NK-92 (cell line): ENCODE results near the gene HPSE2.

Source experiments
- DNase-seq: peaks from one replicate; lab custom pipeline; 2025; ENCODE audit not compliant: unreplicated experiment; lab: John Stamatoyannopoulos, UW

The HPSE2 gene

DNA sequence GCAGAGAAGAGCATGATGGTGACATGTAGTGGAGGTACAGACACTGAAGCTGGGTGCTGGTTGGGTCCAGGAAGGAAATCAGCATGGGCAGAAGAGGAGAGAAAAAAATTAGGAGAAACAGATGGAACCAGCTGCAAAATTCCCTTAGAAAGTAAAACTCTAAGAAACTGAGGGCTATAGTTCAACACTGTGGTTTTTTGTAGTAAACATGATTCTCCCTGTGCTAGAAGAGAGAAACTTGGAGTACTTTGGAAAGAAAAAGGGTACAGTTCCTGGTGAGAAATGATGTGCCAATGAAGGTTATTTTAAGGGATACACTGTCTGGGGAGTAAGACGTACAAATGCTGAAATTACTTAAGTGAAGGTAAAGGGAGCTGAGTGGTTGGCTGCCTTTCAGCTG is 607.4 kb downstream of the HPSE2 start:
- DNase-seq = no peak

DNA sequence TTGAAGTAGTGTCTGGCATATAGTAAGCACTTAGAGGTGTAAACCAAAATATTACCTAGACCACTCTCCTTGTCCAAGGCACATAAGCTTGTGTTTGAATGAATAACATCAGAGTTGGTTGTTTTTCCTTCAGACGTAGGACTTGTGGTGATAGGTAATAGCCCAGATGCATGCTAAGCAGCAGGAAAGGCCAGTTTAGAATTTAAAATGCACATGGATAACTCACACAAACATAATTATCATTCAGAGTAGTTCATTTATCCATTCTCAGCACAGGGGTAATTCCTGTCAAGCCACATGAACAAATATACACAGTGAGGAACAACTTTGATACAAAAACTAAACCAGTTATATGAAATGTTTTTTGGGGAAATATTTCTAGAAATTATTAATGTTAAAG is 607.9 kb downstream of the HPSE2 start:
- no peak for DNase-seq

DNA sequence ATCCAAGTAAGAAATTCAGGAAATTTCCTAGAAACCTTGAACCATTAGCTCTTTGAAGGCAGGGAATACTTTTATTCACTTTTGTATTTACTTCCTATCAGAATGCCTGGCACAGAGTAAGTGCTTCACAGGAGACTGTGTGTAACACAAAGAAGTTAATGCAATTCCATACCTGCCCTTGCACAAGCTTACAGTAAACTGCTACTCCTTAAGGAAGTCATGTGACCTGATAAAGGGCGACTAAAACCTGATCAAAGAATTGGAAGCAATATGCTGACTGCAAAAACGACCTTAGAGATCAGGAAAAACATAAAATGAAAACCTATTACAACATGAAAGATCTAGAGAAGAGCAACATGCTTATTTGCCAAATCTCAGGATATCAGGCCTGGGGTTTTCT is 610.7 kb downstream of the HPSE2 start:
- no peak for DNase-seq

DNA sequence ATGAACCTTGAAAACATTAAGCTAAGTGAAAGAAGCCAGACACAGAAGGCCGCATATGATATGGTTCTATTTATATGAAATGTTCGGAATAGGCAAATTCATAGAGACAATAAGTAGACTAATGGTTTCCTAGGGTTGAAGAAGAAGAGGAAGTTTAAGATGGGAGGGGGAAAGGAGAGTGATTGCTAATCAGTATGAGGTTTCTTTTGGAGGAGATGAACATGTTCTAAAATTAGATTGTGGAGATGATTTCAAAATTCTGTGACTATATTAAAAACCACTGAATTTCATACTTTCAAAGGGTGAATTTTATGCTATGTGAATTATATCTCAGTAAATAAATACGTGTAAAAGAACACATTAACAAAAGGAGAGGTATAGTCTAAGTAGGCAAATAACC is 612.5 kb downstream of the HPSE2 start:
- no peak for DNase-seq

DNA sequence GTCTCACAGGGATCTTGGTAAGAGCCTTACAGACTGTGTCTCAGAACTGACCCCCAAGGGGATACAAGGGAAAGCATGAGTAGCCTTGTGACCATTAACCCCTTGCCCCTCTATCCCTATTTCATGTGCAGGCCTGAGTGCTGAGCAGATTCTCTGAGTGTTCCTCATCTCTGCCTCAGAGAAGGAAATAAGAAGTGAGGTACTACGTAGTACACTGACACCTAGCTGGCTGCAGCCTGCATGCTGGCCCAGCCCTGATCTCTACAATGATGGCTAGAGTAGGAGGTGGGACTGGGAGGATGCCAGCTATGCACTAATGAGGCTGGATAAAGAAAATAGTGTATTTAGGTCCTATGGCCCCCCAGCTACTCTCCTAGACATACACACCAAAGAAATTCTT is 614.0 kb downstream of the HPSE2 start:
- DNase-seq = no peak

DNA sequence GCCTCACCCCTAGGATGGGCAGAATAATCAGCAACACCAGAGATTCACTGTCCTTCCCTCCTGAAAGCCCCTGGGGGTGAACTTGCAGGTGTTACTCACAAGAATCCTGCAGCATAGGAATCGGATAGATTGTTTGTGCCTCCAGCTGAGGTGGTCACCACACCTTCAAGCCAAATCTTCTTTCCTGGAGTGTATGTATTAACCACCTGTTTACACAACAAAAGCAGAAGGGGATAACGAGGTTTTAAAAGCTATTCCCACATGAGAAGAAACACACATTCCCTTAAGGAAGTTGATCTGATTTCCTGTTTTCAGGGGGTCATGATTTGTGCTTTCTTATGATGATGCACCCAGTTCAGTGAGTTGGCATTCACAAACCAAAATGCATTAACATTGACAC is 615.1 kb downstream of the HPSE2 start:
- no peak for DNase-seq

DNA sequence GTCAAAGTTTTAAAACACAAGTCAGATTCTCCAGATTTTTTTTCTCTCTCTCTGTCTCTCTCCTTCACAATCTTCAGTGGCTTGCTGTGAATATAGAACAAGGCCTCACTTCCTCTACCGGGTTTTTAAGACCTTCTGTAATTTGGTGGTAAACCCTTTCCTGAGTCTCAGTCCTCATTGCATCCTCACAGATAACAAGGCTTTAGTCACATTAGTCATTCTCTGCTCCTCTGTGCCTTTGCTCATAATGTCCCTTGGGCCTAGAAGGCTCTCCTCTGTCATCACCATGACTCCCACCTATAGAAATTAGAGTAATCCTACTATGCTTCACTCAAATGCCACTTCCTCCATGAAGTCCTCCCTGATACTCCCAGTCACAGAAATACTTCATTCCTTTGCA is 616.2 kb downstream of the HPSE2 start:
- DNase-seq = no peak

DNA sequence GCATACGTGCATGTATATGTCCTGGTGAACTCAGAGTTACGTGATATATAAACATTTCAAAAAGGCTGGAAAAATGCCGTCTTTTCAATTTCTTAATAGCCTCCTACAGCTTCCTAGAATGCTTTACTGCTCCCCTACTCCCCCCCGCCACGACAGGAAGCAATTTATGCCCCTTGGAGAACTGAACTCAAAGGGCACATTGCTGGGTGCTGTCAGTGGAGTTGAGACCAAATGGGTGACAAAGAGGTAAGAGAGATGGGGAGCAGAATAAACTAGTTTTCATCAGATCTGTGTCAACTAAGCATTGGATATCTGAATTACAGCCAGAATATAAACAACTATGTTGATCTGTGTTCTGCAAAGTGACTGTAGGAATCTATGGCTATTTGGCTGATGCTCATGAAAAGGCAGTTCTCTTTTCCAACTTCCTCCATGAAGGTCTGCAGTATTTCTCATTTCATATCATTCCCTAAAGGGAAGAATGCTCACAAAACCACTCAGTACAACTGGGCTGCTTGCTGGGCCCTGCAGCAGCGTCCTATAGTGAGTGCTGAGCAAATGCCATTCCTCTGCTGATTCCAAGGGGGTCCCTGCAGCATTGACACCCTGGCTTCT is 617.6 kb downstream of the HPSE2 start:
- DNase-seq = no peak

DNA sequence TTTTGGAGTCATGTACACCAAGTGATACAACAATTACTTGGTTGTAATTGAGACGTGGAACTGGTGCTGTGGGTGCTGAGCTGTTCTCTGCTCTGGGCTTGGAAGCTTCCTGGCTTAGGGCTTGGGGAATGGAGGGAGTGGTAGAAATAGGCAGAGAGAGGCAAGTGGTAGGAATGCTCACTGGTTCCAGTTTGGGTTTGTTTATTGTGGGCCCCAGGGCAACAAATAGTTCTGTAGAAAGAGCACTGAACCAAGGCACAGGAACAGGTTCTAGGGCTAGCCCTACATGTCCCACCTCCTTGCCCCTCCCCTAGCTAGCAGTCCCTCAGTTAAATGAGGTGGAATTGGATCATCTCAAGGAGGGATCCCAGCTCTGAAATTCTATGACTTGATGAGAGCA is 622.2 kb downstream of the HPSE2 start:
- DNase-seq = no peak

DNA sequence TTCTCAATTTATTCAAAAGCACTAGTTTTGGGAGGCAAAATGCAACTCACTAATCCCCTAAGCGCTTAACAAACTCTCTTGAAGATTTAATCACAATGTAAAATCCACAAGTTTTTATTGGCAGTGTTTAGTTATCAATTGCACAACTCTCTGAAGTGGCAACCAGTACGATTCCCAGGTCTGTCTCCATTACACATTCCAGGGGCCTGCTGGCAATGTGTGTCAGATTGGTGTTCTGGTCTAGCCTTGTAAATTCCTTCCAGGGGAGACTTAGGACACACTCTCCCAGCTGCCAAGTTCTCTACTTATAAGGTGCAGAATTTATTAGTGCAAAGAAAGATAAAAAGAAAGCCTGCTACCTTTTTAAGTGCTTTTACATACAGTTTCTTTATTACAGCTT is 624.2 kb downstream of the HPSE2 start:
- DNase-seq = no peak

DNA sequence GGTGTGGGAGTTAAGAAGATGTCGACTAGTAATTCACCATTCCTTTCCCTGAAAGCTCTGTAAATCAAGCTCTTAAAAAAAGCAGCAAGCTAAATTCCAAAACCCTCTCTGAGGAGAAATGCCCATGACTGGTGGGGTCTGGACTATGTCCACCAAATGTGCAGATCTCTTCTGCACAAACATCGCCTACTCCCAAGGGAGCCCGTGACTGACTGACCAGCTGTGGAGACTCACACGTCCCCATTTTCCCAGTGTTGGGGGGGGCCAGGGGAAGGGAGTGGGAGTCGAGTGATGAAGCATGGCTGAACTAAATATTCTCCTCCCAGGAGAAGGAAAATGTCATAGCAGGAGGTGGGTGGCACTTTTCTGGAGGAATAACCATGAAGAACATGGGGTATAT is 624.8 kb downstream of the HPSE2 start:
- DNase-seq = no peak

DNA sequence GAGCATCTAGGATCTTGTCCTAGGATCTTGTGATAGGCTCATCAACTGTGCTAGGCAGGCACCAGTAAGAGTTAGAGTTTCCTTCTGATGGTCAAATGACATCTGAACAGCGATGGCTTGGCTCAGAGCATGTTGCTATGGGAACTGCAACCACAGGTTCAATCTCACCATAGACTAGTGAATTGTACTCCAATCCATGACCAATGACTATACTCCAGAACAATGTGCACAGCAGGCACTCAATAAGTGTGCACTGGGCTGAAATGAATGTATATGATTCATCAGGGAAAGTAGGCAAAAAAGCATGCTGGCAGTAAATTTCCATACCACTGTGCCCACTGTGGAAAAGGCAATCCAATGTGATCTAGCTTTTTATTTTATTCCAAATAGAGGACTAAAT is 625.4 kb downstream of the HPSE2 start:
- DNase-seq = no peak

DNA sequence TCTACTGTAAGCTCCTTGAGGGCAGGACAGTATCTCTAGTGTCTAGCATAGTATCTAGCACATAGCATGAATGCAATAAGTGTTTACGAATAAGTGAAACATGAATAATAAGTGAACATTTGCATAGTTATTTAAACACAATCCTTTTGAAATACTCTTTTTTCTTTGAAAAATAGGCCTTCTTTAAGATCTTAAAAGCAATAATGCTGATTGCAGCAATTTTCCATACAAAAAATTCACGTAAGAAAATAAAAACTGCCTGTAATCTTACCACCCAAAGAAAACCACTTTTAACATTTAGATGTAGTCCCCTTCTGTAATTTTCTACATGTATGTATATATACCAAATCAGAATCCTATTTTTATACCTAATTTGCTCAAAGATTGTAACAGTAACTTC is 626.4 kb downstream of the HPSE2 start:
- DNase-seq = no peak

DNA sequence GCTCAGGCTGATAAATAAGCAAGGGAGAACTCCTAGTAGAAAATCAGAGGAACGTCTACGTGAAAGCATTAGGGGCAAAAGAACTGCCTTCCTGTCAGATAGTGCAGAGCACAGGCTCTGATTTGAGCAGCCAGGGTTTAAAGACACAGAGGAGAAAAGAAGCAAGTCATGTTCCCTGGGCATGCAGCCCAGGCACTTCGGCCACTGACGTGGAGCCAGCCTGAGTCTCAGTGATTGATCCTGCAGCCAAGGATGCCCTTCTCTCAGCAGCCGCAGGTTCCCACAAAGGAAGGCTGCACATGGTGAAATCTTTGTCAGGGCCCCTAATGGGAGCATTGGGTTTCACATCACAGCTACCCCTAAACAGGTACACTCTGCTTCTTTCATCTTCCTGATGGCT is 627.2 kb downstream of the HPSE2 start:
- DNase-seq = no peak

DNA sequence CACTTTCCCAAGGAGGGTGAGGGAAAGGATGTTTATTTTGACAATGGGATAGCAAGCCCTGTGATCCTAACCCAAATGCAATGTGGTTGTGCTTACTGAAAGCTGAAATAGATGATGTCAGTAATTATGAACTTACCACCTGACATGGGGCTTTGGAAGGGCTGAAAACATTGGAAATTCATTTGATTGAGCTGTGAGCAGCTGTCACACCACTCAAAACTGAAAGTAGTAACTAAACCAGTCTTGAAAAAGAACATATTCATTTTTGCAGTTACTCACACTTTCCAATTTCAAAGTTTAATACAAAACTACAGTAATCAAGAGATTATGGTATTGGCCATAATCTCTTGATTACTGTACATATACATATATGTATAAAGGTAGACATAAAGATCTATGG is 633.4 kb downstream of the HPSE2 start:
- DNase-seq = no peak

DNA sequence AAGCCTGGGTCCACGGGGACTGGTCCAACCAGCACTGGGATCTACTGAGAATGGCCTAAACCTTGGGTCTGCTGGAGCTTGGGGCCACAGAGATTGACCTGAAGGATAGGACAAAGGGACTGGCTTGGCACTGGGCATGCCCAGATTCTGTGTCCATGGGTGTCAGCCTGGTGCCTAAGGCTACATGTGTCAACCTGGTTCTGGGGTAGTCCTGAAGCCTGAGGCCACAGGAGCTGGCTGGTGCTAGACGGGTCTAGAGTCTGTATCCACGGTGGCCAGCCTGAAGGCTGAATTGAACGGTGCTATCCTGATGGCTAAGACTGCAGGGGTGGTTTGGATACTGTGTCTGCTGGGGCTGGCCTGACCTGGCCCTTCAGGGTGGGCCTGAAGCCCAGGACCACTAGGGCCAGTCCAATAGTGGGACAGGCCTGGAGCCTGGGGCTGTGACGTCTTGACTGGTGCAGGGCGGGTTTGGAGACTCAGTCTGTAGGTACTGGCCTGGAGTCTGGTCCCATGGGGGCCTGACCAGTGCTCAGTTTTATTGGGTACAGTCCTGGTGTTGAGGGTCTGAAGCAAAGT is 636.5 kb downstream of the HPSE2 start:
- no peak for DNase-seq

DNA sequence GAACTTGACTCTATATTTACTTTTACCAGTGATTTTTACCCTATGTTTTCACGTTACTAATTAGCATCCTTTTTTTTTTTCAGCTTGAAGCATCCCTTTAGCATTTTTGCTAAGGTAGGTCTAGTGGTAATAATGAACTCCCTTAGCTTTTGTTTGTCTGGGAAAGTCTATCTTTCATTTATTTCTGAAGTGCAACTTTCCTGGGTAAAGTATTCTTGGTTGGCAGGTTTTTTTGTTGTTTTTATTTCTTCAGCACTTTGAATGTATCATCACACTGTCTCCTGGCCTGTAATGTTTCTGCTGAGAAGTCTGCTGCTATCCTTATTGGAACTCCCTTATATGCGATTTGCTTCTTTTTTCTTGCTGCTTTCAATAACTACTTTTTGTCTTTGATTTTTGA is 639.2 kb downstream of the HPSE2 start:
- no peak for DNase-seq

DNA sequence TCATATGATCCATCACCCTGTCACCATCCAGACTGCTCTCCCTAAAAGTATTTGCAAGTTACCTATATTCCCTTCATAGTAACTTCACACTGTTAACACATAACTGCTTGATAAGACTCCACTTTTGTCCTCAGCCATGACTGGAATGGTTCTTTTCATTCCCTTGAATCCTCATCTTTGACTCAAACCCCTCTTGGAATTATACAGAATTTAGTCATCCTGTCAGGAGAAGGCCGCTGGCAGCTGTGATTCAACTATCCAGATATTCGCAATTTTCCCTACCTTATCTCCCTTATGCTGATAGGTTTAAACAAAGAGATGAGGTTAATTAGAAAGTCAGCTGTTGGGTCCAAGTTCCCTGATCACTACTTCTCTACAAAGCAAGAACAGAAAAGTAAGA is 646.0 kb downstream of the HPSE2 start:
- DNase-seq = no peak

DNA sequence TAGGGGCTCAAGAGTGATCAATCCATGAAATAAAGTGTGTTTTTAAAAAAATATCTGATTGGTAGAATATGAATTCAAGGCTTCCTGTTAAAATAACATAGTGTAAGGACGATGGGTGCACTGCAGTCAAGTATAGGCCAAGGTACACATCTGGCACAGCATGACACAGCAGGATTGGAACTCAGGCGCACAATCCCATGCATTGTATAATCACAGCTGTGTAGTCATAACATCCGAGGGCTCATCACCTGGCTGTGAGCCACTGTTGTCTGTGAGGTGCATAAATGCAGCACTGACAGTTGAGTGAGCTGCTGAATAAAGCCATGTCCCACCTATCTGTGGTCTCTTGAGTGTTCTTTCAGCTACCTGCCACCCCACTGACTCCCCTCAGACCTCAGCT is 646.6 kb downstream of the HPSE2 start:
- DNase-seq = no peak

DNA sequence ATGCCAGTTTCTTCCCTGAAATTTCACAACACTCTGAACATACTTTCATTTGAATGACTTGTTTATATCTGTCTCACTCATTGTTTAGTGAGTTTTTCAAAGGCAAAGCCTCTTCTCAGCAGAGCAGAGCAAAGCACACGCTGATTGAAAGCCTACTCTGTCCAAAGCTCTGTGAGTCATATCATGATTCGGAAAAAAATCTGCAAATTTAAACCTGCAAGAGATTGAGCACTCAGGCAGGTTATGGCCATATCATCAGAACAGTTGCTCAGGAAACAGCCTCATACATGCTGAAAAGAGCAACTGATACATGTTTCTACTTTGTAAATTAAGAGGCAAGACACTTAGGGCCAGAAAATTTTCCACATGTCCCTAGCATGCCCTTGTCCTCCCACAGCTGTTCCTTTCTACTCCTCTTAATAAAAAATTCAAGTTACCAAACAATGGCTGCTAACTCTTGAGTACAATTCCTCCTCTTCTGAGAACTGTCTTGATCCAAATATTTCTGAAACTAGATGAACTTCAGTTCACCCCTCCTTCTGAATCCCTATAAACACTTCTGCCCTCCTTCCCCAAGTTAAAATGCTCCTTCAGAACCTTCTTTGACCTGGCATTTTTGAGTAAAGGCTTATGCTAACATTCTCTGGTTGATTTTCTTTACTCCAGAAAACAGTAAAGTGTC is 648.4 kb downstream of the HPSE2 start:
- DNase-seq = no peak

DNA sequence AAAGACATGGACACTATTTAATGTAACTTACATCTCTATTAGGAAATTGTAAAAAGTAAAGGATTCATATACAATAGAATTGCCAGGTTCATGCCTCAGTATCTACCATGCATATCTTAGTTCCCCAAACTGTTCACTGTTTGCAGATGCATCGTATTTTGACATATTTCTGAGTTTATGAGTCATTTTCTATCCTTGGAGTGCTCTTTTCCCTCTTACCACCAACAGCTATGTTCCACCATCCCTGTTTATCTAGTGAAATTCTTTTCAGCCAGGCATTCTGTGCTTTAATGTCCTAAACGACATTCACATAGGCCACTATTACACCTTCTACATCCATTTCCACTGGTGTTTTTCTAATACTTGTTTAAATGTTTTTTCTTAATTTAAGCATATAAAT is 649.6 kb downstream of the HPSE2 start:
- no peak for DNase-seq

DNA sequence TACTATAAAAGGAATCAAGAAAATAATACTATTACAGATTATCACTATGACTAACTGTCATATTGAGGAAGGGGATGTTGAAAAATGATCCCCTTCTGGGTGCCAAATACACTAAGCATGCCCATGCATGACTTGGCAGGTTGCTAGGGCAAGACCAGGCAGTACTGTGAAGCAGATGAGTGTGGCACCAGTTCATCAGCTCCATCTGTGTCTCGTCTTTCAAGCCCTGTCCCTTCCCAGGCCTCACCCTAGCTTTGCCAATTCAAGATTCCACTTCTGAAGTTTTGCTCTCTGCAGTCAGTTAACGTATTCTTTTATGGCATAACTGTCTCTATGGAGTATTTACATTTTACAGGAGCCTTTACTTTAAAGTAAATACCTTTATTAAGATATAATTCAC is 653.3 kb downstream of the HPSE2 start:
- DNase-seq = no peak

DNA sequence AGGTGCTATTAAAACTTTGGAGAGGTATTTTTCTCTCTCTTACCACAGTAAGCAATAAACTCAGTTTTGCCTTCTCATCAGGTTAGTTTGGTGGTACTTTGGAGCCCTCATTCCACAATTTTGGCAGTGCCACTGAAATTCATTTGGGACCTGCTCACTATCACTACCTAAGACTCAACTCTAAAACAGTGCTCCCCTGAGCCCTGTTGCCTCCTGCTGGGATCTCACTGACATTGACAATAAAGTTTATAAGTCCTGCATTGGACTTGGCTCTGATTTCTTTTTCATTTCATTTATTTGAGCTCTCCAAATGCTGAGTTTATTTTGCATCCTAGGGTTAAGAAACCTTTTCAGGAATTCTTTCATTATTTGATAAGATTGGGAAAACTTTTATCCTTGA is 658.1 kb downstream of the HPSE2 start:
- no peak for DNase-seq
